Left lobe of liver (tissue), 2 donors: ENCODE results near the gene MICALL2. TPM values are rescaled to one million over a fixed set of nuclear protein-coding genes. Genes with fewer than 3 reads are reported as not detected.
A peak's percentile ranks its signal among the peaks of the same experiment; 100 is the strongest.

Experiments
- ATAC-seq: fragments of 200-7000 bp; cut with Tn5 transposase; one replicate; pipeline ENCODE4 v1.9.1; 2020; ENCODE audit warnings: mild to moderate bottlenecking, moderate library complexity
- DNase-seq: peaks from one replicate; pipeline ENCODE4 v3.0.0-alpha.2; 2020; ENCODE audit warnings: low spot score
- total RNA-seq: library from RNA; stranded (reverse); gene quantifications from one replicate; pipeline ENCODE4 v1.2.1, GENCODE V29; 2021
- donor health status: DM: no; HTN: no; CAD: no; lungs with moderate emphysema.
- donor health status: DM: no; HTN: yes; CAD: no.

MICALL2 gene
- total RNA-seq, 1 donor from 2014 or later, result 18.0 TPM

DNA sequence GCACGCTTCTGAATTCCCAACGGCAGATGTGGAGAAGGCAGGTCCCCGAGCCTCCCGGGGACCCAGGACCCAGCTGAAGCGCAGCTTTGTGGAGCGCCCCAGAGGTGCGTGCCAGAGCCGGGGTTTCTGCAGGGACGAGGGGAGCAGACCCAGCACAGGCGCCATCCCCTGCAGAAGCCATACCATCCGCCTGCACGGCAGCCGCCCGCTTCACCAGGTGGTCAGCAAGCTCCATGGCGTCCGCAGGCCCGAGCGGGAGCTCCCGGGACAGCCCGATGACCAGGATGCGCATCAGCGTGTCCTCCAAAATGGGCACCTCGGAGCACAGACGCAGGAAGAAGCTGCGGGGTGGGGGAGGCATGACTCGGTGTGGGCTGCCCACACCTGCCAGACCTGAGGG lies 34.3 kb upstream of the MICALL2 start:
- no peak for ATAC-seq
- no peak for DNase-seq

DNA sequence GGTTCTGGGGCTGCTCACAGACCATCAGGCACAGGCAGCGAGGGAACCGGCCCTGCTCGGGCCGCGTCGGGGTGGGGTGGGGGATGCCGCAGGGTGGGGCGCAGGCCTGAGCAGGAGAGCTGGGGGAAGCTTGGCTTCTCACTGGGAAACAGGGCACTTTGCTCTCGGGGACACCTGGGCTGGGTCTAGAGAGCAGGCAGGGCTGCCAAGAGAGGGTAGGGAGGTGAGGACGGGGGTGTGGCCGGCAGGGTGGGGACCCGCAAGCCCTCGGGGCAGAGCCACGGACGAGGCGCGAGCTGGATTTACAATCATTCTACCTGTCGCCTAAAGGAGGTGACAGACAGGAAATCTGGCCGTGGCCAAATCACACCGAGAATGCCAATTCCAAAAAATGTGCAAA lies 33.9 kb upstream of the MICALL2 start:
- no peak for ATAC-seq
- no peak for DNase-seq

DNA sequence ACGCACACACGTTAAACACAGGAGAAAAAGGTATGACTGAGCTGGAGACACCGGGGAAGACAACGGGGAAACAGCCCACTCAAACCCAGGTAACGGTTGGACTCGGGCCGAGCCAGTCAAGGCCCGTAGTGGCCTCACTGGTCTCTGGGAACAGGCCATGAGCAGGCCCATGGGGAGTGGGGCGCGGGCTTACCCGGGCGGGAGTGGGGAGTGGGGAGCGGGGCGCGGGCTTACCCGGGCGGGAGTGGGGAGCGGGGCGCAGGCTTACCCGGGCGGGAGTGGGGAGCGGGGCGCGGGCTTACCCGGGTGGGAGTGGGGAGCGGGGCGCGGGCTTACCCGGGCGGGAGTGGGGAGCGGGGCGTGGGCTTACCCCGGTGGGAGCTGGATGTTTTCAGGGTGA lies 33.4 kb upstream of the MICALL2 start:
- ATAC-seq (no peak), DNase-seq (no peak)

DNA sequence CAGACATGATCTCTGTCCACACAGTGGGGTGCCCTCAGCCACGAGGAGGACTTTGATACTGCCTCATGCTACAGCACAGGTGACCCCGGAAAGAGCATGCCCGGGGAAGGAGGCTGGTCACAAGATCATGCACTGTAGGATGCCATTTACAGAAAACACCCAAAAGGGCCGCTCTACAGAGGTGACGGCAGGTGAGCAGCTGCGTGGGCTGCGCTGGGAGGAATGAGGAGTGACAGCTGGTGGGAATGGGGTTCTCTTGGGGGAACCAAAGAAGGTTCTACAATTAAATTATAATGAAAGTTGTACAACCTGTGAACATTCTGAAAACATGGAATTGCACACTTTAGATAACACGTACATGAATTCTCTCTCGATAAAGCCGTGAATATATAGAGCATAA lies 33.0 kb upstream of the MICALL2 start:
- DNase-seq, result no peak

DNA sequence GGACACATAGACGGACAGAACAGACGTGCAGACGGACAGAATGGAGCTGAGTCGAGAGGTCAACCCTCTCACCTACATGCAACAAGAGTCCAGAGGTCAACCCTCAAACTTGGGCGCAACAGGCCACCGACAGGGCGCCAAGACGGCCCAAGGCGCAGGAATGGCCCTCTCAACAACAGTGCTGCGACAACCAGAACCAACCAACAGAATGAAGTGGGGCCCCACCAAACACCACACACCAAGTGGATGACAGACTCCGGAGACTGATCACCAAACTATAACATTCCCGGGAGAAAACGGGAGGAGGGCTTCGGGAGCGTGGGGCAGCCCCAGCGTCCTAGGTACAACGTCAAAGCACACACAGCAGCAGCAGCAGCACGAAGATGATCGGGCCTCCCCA lies 31.6 kb upstream of the MICALL2 start:
- no peak for DNase-seq

More for the DNA sequence above, 33.0 kb upstream of the MICALL2 start:
- no peak for ATAC-seq

DNA sequence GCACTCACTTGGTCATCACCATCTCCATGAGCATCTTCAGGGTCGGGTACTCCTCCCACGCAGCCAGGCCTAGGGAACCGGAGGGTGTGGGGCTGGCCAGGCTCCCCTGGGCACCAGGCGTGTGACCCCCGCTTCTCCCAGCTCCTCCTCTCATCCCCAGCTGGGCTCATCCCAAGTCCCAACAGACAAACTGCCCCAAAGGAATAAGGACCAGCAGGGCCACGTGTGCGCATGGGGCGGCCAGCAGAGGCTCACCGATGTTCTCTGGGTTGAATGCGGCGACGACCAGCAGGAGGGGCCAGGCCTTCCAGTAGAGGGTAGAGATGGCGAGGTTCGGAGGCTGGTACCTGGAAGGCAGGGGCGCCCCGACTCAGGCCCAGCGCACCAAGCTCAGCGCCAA lies 30.1 kb upstream of the MICALL2 start:
- ATAC-seq (no peak), DNase-seq (no peak)

More for the DNA sequence above, 31.6 kb upstream of the MICALL2 start:
- ATAC-seq, result no peak

DNA sequence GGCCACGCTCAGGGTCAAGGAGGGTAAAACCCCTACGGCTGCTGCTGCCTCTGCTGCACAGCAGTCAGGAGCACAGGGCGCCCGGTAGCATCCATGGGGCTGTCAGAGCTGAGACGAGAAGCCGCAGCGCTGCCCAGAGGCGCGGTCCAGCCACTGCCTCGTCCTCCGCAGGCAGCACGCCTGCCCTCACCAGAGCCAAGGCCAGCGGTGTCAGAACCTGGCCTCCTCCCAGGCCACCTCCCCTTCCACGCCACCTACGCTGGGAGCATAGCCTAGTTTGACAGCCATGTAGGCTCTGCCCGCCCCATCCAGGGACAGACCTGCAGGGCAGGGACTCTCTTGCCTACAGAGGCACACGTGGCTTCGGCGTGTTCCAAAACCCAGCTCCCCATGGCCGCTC lies 28.7 kb upstream of the MICALL2 start:
- peak; percentile 42 for ATAC-seq
- no peak for DNase-seq

DNA sequence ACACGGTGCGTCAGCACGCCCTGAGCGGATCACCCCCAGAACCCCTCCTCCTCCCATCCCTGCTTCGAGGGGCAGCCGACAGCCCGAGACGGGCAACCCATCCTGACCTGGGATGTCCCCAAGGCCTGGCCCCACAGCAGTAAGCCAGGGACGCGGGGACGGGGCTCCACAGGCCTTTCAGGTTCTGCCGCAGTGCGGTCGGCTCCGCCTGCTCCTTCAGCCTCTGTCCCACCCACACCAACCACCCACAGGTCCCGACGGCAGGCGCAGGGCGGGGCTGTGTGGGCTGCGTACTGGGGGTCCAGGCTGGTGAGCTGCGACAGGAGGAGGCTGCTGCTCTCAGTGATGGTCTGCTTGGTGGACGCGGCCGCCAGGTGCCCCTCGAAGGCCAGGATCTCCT lies 28.2 kb upstream of the MICALL2 start:
- no peak for DNase-seq
- no peak for ATAC-seq

DNA sequence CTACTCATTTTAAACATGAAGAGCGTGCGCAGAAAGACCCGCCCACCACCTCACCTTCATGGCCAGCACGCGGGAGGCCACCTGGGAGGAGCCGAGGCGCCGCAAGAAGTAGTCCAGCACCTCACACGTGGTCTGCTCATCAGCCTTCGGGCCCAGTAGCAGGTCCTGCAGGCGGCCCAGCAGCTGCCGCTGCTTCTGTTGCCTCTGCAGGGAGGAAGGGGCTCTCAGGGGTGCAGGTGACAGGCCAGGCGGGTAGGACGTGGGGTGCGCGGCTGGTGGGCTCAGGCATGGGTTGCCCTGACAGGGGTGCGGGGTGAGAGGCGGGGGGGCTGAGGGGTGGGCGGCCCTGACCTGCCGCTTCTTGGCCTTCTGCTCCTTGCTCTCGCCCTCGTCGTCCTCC lies 27.3 kb upstream of the MICALL2 start:
- ATAC-seq, result no peak

DNA sequence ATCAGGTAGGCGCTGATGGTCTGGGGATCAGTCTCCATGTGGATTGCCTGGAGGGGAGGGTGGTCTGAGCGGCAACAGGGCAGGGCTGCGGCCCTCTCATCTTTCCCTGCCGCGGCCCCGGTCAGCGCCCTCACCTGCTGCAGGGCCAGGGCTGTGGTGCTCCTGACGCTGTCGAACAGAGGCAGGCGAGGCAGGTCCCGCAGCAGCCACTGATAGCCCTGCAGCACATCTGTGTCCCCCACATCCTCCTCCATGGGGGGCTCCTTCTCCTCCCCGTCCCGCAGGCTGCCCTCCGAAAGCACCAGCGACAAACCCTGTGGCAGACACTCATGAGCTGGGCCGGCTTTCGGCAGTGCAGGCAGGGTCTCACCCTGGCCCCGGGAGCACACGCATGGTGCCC lies 25.9 kb upstream of the MICALL2 start:
- ATAC-seq (no peak), DNase-seq (no peak)

More for the DNA sequence above, 27.3 kb upstream of the MICALL2 start:
- no peak for DNase-seq

DNA sequence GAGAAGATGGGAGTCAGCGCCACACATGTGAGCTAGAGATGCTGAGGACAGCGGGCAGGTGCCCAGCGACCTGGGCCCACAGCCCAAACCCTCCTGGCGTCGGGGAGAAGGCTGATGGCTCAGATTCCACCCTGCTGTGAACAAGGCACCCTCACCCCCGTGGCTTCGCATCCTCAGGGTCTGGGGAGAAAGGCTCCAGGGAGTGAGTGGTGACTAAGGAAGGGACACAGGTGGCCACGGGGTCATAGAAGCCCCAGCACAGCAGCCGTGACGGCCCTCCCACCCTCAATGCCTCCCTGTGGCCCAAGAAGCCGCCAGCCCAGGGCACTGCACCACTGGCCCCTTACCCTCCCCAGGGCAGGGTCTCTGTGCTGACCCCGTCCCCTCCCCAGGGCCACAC lies 25.3 kb upstream of the MICALL2 start:
- ATAC-seq (no peak), DNase-seq (no peak)

DNA sequence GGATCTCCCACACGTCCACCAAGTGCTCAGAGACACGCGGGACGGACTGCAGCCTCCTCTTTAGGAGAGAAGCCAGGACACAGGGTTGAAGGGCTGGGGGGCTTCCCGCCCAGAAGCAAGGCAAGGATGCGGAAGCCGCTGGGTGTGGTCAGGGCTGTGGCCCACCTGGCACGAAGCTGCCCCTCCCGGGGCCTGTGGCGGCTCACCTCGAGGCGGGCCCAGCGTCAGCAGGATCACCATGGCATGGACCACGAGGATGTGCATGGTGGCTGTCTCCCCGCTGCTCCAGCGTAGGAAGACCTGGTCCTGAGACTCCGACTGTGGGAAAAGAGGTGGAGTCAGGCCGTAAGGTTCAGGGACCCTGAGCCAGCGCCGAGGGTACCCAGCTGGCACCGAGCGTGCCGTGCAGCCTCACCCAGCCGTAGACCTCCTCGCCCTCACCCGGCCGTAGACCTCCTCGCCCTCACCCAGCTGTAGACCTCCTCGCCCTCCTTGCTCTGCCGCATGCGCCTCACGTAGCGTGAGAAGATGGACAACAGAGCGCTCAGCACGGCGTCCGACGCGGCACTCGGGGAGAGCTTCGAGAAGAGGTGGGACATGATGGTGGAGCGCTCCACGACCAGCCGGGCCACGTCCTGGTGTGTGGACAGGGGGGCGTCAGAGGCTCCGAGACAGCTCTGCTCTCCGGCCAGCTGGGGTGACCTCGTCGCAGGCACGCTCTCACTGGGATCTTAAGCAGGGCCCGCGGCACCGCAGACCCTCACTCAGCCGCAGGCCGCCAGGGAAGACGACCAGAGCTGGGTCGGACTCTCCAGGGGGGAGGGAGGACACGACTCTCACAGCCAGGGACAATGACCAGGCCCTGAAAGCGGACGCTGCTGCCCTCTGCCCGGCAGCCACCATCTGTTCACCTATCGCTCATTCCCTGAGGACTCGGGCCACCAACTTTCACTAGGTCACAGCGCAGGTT lies 24.6 kb upstream of the MICALL2 start:
- DNase-seq (no peak), ATAC-seq (no peak)

DNA sequence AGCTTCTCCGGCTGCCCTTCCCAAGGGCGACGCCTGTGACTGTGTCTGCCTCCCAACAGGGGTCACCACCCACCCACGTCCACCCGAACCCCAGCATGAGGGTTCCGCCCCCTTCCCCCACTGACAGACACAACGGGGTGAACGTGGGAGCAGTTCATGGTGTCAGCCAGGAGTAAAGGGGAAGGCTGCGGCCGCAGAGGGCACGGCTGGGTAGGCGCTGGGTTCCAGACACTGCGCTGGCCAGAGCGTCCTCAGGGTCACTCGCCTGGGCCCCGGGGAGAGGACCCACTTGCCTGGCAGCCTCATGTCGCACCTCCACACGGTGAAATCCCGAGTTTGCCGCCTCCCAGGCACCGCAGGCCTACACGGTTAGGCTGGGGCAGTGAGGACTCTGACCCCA lies 23.8 kb upstream of the MICALL2 start:
- ATAC-seq (no peak), DNase-seq (no peak)

DNA sequence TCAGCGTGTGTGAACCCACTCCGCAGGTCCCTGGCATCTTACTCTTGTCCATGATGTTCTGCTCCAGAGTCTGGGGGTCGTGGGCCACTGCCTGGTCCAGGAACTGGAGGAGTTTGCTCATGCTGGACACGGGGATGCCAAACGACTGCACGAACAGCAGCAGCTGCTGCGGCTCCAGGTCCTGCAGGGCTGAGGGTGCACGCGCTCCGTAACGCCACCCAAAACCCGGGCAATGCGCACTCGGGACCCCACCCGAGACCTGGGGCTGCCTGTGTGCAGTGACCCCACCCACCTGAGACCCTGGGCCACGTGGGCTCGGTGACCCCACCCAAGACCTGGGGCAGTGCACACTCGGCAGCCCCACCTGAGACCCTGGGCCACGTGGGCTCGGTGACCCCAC lies 22.0 kb upstream of the MICALL2 start:
- no peak for ATAC-seq
- DNase-seq, result no peak

DNA sequence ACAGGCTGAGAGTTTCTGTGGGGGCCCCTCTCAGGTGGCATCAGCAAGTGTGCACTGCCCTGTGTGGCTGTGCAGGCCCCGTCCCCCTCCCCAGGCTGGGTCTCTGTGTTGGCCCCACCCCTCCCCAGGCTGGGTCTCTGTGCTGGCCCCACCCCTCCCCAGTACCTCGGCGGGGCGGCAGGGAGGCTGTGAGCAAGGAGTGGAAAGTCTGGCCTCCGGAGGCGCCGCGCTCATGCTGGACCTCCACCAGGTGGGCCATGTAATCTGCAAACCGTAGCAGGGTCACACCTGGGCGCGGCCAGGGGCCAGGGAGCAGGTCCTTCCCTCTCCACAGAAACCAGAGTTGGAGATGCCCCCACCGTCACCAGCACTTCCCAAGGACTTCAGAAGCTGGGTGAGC lies 21.4 kb upstream of the MICALL2 start:
- DNase-seq (no peak), ATAC-seq (no peak)

DNA sequence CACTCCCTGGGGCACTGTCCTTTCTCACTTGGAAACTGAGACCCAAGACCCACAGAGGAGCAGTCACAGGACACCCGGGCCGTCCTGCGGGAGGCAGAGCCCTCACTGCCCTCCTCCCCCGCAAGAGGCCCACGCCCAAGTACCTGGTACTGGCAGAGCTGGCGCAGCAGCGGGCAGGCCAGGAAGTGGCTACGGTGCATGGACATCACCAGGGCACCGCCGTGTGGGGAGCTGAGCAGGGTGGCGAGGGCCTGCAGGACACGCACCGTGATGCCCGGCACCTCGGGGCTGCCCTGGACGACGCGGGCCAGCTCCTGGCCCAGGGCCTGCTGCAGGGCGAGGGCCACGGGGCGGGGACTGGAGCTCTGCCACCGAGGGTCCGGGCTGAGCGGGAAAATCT lies 20.0 kb upstream of the MICALL2 start:
- DNase-seq (no peak), ATAC-seq (no peak)

DNA sequence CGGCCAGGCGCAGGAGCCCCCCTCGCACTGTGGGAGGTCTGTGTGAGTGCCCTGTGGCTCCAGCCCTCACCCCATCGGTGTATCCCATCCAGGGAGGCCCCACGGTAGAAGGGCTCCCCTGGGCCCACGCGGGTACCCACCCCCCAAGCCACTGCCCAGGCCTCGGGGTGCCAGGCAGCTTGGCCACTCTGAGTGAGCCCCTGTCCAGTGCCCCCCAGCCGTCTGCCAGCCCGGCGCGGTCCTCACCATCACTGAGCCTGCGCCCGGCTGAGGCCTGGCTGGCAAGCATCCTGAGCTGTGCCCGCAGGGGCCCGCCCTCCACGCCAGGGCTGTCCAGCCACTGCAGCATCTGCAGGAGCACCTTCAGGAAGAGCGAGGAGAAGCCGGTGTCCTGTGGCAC lies 19.2 kb upstream of the MICALL2 start:
- DNase-seq (no peak), ATAC-seq (no peak)

DNA sequence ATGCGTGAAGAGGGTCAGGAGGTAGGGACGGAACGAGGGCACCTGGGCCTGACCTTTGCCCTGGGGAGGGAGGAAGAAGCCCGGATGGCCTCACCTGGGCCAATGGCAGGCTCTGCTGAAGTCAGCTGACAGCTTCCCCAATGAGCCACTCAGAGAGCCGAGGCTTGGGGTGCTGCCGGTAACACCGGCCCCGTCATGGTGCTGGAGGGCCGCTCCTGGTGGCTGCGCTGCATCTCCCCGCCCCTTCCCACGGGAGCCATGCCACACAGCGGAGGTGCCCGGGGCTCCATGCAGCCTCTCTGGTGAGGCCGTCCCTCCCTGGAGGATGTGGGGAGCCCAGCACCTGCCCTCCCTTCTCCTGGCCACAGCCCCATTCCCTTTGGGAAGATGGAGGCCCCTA lies 17.6 kb upstream of the MICALL2 start:
- ATAC-seq, result no peak
- no peak for DNase-seq

DNA sequence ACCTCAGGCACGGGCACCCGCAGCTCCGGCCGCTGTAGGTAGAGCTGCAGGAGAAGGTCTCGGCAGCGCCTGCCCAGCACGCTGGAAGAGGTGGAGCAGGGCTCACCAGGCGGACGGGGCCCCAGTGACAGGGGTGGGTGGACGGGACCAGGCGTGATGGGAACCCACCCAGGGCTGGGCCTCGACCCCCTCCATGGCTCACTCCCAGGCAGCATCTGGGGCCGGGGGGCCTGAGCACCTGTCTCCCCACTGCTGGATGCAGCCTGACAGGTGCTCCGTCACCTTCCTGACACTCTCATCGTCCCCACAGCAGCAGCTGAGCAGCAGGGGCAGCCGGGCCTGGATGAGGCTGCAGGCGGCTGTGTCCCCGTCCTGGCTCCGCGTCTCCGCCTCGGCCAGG lies 16.7 kb upstream of the MICALL2 start:
- DNase-seq (no peak), ATAC-seq (no peak)

DNA sequence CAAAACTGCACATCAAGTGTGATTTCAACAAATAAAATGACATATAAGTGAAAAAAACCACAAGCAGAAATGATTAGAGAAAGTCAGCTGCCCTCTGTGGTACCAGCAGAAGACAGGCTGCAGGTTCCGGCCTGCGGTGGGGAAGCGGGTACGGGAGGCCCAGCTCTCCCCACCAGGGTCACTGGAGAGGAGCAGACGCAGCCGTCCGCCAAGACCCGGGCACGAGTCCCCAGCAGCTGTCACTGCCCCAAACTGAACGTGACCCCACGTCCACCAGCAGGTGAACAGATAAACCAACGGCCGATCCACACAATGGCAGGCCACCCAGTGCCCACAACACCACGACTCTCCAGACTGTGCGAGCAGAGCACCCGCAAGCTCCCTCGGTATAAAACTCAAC lies 16.1 kb upstream of the MICALL2 start:
- DNase-seq (no peak), ATAC-seq (no peak)

DNA sequence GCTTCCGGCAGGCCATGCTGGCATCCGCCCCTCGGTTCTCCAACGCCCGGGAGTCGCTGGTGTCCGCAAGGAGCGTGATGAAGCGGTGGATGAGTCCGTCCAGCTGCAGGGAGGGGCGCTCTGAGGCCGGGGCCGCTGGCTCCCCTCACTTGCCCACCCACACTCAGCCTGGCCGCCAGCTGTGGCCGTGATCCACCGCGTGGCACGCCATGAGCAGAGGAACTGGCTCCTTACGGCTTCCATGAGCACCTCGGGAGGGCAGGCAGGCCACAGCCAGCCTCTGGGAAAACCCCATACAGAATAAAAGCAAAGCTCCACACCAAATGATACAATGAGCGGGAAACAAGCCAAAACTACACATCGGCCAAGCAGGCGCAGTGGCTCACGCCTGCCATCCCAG lies 15.5 kb upstream of the MICALL2 start:
- DNase-seq (no peak), ATAC-seq (no peak)

DNA sequence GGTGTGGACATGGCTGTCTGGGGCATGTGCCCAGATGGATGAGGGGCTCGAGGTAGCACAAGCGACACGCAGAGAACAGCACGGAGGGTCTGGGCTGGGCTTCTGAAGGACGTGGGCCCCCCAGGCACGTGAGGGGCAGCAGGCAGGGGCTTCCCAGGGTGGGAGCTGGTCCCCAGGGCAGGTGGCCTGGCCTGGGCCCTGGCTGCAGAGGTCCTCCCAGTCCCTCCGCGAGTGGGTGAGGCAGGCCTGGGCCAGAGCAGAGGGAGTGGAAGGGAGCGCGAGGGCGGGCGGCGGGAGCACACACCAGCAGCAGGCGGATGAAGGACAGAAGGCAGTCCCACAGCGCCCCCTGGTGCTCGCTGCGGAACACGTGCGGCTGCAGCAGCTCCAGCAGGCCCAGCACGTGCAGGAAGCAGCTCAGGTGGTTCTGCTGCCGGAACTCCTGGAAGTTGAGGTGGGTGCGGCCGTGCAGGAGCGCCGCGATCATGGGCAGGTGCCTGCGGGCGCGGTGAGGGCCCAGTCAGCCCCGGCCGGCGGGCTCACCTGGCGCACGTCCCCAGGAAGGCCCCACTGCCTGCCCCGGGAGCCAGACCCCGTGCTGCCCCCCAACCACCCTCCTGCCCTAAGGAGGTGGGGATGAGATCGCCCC lies 14.7 kb upstream of the MICALL2 start:
- DNase-seq (peak; percentile 84), ATAC-seq (peak; percentile 89)
